Measurements from ENCODE around the gene RASSF10. TPM values are rescaled to one million over a fixed set of nuclear protein-coding genes. Genes with fewer than 3 reads are reported as not detected.

The RASSF10 gene
- total RNA-seq, 1 experiment from 2014 or later = 2.4 TPM

DNA sequence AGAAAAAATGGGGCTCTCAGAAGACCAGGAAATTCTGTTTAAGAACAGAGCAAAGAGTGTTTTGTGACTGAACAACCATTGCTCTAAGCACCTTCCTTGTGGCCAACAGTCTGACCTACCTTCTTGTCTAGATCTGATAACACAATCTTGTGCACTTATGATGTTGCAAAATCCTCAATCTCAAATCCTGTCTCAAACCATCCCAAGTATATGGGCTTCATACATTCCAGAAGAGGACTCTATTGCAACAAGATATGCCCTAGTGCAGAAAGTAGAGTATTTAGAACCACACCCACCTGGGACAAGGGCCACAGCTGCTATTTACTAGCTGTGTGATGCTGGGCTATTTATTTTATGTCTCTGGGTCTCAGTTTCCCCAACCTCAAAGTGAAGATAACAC lies 27.1 kb downstream of the RASSF10 start:
- Histone ChIP-seq H3K4ac (ENCODE audit: low read depth, low read length) (no peak overlapping the region), H3K23me2 (ENCODE audit: insufficient read length, low read depth, low read length, poor library complexity, severe bottlenecking) (no peaks in the 10 kb centered on the region), H3K4me2 (ENCODE audit: insufficient read depth, insufficient read length, low read length) (no peak overlapping the region), H3T11ph (ENCODE audit: low read length) (no peak overlapping the region), H4K5ac (ENCODE audit: insufficient read length, low read depth, low read length) (no peak overlapping the region), H3K56ac (ENCODE audit: insufficient read length, low read depth, low read length) (no peak overlapping the region), H2BK120ac (ENCODE audit: low read depth, low read length, poor library complexity, severe bottlenecking) (no peak overlapping the region), H3K9me3 (ENCODE audit: control insufficient read depth, low read depth, low read length) (no peaks in the 10 kb centered on the region), H4K91ac (ENCODE audit: insufficient read length, low read depth, low read length) (no peak overlapping the region), H2AK5ac (ENCODE audit: insufficient read length, low read length) (no peak overlapping the region), H3K4me1 (ENCODE audit: insufficient read depth, low read length) (no peaks in the 10 kb centered on the region), H3K14ac (ENCODE audit: insufficient read depth, low read length) (no peak overlapping the region), H2BK5ac (ENCODE audit: insufficient read length, low read length) (no peak overlapping the region), H2BK20ac (ENCODE audit: low read depth, low read length, poor library complexity, severe bottlenecking) (no peak overlapping the region), H2AFZ (ENCODE audit: low read length) (no peak overlapping the region), H2BK15ac (ENCODE audit: low read depth, low read length) (no peak overlapping the region), H3K79me2 (ENCODE audit: insufficient read depth, low read length) (no peaks in the 10 kb centered on the region), H3K27ac (ENCODE audit: insufficient read length, low read depth, low read length) (no peak overlapping the region), H3K79me1 (ENCODE audit: insufficient read depth, low read depth, low read length, poor library complexity, severe bottlenecking) (no peaks in the 10 kb centered on the region), H3K27me3 (ENCODE audit: insufficient read depth, low read length) (no peaks in the 10 kb centered on the region), H2BK12ac (ENCODE audit: insufficient read length, low read depth, low read length) (no peak overlapping the region), H4K20me1 (ENCODE audit: control insufficient read depth, insufficient read depth, insufficient read length) (no peaks in the 10 kb centered on the region), H4K8ac (replicated peaks; ENCODE audit: insufficient read length, low read depth, low read length) (no peak overlapping the region), H3K18ac (ENCODE audit: insufficient read length, low read depth, low read length) (no peak overlapping the region), H3K9ac (ENCODE audit: extremely low read depth, insufficient read length, low read length) (no peak overlapping the region), H3K23ac (ENCODE audit: insufficient read length, low read depth, low read length) (no peak overlapping the region)
- DNase-seq = no peak
- Mint-ChIP-seq H3K9me3 (no peaks in the 10 kb centered on the region), H3K27me3 (ENCODE audit: low read depth) (peaks cover 16% of the 10 kb centered on the region), H3K27ac (no peak overlapping the region), H3K4me3 (no peak overlapping the region), H3K36me3 (ENCODE audit: insufficient read depth in 1 of 3, low read depth in 3 of 3) (no peaks in the 10 kb centered on the region), H3K4me1 (no peaks in the 10 kb centered on the region)
- TF ChIP-seq, protein P1, sequence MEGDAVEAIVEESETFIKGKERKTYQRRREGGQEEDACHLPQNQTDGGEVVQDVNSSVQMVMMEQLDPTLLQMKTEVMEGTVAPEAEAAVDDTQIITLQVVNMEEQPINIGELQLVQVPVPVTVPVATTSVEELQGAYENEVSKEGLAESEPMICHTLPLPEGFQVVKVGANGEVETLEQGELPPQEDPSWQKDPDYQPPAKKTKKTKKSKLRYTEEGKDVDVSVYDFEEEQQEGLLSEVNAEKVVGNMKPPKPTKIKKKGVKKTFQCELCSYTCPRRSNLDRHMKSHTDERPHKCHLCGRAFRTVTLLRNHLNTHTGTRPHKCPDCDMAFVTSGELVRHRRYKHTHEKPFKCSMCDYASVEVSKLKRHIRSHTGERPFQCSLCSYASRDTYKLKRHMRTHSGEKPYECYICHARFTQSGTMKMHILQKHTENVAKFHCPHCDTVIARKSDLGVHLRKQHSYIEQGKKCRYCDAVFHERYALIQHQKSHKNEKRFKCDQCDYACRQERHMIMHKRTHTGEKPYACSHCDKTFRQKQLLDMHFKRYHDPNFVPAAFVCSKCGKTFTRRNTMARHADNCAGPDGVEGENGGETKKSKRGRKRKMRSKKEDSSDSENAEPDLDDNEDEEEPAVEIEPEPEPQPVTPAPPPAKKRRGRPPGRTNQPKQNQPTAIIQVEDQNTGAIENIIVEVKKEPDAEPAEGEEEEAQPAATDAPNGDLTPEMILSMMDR (conservative IDR thresholded peaks at IDR 0.05) = no peak

Measured in H9 (cell line).